Mucosa of rectum (tissue), 2 donors: Measurements from ENCODE around the gene L3MBTL4.

Source experiments
- H3K27ac ChIP-seq, 2 donors: one replicate each; pipeline ENCODE4 v1.7.0; 2013; ENCODE audit warnings: inconsistent platforms in 2 of 2, low read depth in 2 of 2, low read length in 2 of 2
- H3K27me3 ChIP-seq, 2 donors: one replicate each; pipeline ENCODE4 v1.7.0; 2013; ENCODE audit warnings: low read length in 2 of 2; ENCODE audit not compliant: control insufficient read depth in 2 of 2, insufficient read depth in 2 of 2
- H3K36me3 ChIP-seq, 2 donors: one replicate each; pipeline ENCODE4 v1.7.0; 2013; ENCODE audit warnings: low read length in 2 of 2; ENCODE audit not compliant: control insufficient read depth in 2 of 2, insufficient read depth in 2 of 2
- H3K4me1 ChIP-seq, 2 donors: one replicate each; pipeline ENCODE4 v1.7.0; 2013; ENCODE audit warnings: low read length in 2 of 2, mild to moderate bottlenecking in 1 of 2; ENCODE audit not compliant: control insufficient read depth in 2 of 2, insufficient read depth in 2 of 2
- H3K4me3 ChIP-seq, 2 donors: one replicate each; pipeline ENCODE4 v1.7.0; 2013; ENCODE audit warnings: low read length in 2 of 2
- H3K9ac ChIP-seq, 2 donors: one replicate each; pipeline ENCODE4 v1.7.0; 2013; ENCODE audit warnings: low read length in 2 of 2, low read depth in 1 of 2, mild to moderate bottlenecking in 1 of 2
- H3K9me3 ChIP-seq, 2 donors: one replicate each; pipeline ENCODE4 v1.7.0; 2013; ENCODE audit warnings: low read length in 2 of 2; ENCODE audit not compliant: control insufficient read depth in 2 of 2
- donor health status: healthy.
- donor health status: Normal muscosa, but diverticular disease.

L3MBTL4 gene

DNA sequence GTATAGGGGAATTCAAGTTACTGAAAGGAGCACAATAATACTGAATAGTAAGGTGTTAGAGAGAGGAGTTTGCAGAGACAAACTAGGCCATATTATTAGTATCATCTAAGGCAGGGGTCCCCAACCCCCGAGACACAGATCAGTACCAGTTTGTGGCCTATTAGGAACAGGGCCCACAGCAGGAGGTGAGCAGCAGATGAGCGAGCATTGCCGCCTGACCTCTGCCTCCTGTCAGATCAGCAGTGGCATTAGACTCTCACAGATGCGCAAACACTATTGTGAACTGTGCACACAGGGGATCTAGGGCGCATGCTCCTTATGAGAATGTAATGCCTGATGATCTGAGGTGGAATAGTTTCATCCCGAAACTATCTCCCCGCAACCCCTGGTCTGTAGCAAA is 477.6 kb downstream of the L3MBTL4 start:
- Histone ChIP-seq H3K36me3 (no peaks in the 10 kb centered on the region), H3K27ac (no peak overlapping the region), H3K9me3 (no peaks in the 10 kb centered on the region), H3K4me3 (no peak overlapping the region), H3K4me1 (no peaks in the 10 kb centered on the region), H3K9ac (no peak overlapping the region), H3K27me3 (no peaks in the 10 kb centered on the region)

DNA sequence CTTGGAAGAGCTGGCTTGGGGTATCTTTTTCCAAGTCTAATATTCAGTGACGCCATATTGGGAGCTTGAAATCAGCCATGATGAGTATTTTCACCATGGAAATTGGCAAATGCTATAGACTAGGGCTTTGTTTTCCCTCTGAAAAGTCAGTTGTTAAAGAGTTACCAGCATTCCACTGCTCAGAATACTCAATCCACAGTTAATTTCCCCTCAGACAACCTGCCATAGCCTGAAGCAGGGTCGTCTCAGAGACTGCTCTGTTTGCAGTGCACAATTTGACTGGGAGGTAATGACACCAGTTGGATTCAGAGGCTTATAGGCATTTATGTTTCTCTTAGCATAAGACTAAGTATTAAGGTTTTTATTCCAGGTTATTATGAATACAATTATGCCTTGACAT is 483.9 kb downstream of the L3MBTL4 start:
- no peaks in the 10 kb centered on the region for H3K27me3 ChIP-seq

GRCh38 chr18:5918205-5918858 is 496.4 kb downstream of the L3MBTL4 start:
- Histone ChIP-seq H3K27me3 (peaks cover 0 to 9% of the 10 kb centered on the region in 2 donors), H3K4me1 (no peaks in the 10 kb centered on the region), H3K36me3 (no peaks in the 10 kb centered on the region)

More for the DNA sequence above, 483.9 kb downstream of the L3MBTL4 start:
- H3K27ac ChIP-seq = no peak overlapping the region
- H3K9ac ChIP-seq = no peak overlapping the region
- H3K4me3 ChIP-seq = no peak overlapping the region
- no peaks in the 10 kb centered on the region for H3K4me1 ChIP-seq
- H3K9me3 ChIP-seq = no peaks in the 10 kb centered on the region
- H3K36me3 ChIP-seq = no peaks in the 10 kb centered on the region

GRCh38 chr18:5914951-5915350 is 499.8 kb downstream of the L3MBTL4 start:
- Histone ChIP-seq H3K9me3 (no peaks in the 10 kb centered on the region), H3K4me1 (no peaks in the 10 kb centered on the region)

More at GRCh38 chr18:5918205-5918858, 496.4 kb downstream of the L3MBTL4 start:
- H3K27ac ChIP-seq = no peak overlapping the region
- no peak overlapping the region for H3K4me3 ChIP-seq
- no peaks in the 10 kb centered on the region for H3K9me3 ChIP-seq
- H3K9ac ChIP-seq = no peak overlapping the region

GRCh38 chr18:5914016-5914415 is 500.7 kb downstream of the L3MBTL4 start:
- H3K27me3 ChIP-seq = peaks cover 0 to 4% of the 10 kb centered on the region in 2 donors
- no peaks in the 10 kb centered on the region for H3K9me3 ChIP-seq
- no peak overlapping the region for H3K27ac ChIP-seq
- no peak overlapping the region for H3K9ac ChIP-seq
- H3K4me3 ChIP-seq = no peak overlapping the region
- no peaks in the 10 kb centered on the region for H3K36me3 ChIP-seq
- H3K4me1 ChIP-seq = no peaks in the 10 kb centered on the region

More at GRCh38 chr18:5914951-5915350, 499.8 kb downstream of the L3MBTL4 start:
- H3K9ac ChIP-seq = no peak overlapping the region
- no peak overlapping the region for H3K4me3 ChIP-seq
- H3K27ac ChIP-seq = no peak overlapping the region
- peaks cover 0 to 4% of the 10 kb centered on the region in 2 donors for H3K27me3 ChIP-seq
- no peaks in the 10 kb centered on the region for H3K36me3 ChIP-seq

GRCh38 chr18:5912566-5912965 is 502.1 kb downstream of the L3MBTL4 start:
- Histone ChIP-seq H3K9ac (no peak overlapping the region), H3K36me3 (no peaks in the 10 kb centered on the region), H3K27ac (no peak overlapping the region), H3K4me3 (no peak overlapping the region), H3K27me3 (peaks cover 0 to 4% of the 10 kb centered on the region in 2 donors), H3K9me3 (no peaks in the 10 kb centered on the region), H3K4me1 (no peaks in the 10 kb centered on the region)

DNA sequence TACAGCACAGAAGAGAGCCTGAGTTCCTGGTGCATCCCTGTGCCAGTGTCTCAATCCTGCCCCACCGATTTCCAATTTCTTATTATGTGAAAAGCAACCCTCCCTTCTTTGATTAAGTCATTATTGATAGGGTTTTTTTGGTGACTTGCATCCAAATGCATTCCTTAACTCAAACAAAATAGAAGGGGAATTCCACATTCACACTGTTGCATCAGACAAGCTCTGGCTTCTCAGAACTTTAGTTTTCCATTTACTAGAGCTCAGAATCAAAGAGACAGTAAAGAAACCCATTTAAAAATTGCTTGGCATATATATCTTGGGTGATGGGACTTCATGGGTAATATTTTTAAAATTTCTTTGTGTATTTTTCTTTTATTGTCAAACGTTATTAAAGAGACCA is 505.6 kb downstream of the L3MBTL4 start:
- Histone ChIP-seq H3K27me3 (no peaks in the 10 kb centered on the region), H3K4me1 (no peaks in the 10 kb centered on the region)

More for the DNA sequence above, 505.6 kb downstream of the L3MBTL4 start:
- Histone ChIP-seq H3K36me3 (no peaks in the 10 kb centered on the region), H3K27ac (no peak overlapping the region), H3K9me3 (no peaks in the 10 kb centered on the region), H3K4me3 (no peak overlapping the region), H3K9ac (no peak overlapping the region)
